NCI-H524 (cell line): ENCODE data around the gene NUP42.
A peak's percentile ranks its signal among the peaks of the same experiment; 100 is the strongest.
"Not testable (repeated sequence)": the region's sequence is repeated elsewhere in the genome, so short reads cannot be mapped to it uniquely, and the experiment has no call there.

ENCODE experiments used
- DNase-seq, 2 experiments: peaks; one replicate each; lab custom pipeline; 2025; lab: John Stamatoyannopoulos, UW

Gene NUP42

GRCh38 chr7:23205577-23205908 lies 23.7 kb downstream of the NUP42 start:
- DNase-seq: no peak

- no peak for DNase-seq
Measured at GRCh38 chr7:23205909-23206767, 24.3 kb downstream of the NUP42 start.

DNA sequence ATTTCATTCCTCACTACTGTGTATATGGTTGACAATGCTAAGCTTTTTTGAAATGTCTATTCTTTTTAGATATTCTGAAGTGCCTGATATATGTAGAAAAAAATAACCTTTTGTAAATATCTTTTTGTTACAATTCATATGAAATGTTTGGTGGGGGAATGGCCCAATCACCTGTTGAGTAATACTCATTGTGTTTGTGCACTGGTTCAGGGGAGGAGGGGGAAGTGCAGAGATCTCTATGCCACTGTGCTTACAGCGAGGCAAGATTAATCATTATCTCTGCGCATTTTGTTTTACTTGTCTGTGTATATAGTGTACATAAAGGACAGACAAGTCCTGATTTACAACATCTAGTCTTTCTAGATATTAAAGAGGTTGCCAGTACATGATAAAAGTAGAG lies 25.2 kb downstream of the NUP42 start:
- no peak for DNase-seq

DNA sequence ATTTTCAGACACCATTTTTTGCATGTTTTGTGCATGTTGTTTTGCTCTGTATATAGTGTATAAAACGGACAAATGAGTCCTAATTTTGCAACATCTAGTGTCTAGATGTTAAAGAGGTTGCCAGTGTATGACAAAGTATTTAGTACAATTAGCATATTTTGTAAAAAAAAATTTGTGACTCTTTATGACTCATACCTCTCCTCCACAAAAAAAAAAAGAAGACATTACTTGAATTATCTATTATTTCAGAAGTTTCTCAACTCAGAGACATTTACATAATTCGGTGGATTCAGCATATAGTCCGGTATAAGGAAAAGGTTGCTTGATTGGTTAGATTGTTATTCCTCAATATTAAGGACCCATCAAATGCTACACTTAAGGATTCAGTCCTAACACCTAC lies 26.0 kb downstream of the NUP42 start:
- DNase-seq: no peak

DNA sequence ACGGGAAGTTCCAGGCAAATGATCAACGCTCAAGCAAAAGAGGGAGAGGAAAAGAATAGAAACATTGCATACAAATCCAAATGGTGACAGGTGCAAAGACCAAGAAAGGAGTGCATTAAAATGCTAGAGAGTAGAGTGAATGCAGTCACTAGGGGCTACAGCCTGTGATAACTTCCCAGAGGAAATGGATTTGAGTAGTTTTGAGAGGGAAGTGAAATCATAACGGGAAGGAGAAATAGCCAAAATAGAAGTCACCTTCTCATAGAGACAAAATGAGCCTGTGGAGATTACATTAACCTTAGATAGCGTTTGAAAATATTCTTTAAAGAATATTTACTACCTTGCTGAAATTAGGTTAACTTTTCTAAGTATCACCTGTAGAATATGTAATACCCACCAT lies 26.5 kb downstream of the NUP42 start:
- no peak for DNase-seq

- no peak for DNase-seq
Measured at GRCh38 chr7:23210506-23210905, 28.7 kb downstream of the NUP42 start.

- DNase-seq: no peak
Measured at GRCh38 chr7:23211589-23211988, 29.7 kb downstream of the NUP42 start.

- no peak for DNase-seq
Measured at GRCh38 chr7:23212395-23212794, 30.5 kb downstream of the NUP42 start.

DNA sequence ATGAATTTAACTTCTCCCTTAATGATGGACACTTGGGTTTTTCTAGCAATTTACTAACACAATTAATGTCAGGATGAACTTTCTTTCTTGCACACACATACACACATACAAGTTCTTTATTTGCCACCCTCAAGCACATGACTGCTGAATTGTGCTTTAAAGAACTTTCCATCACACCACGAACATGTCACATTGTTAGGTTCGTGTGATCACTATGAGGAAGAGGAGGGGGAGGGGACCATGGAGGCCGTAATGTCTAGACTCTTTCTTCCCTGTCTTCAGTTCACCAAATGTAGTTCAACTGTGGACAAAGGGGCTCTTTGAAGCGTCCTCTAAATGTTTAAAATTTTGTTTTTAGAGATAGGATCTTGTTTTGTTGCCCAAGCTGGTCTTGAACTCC lies 31.0 kb downstream of the NUP42 start:
- no peak for DNase-seq

DNA sequence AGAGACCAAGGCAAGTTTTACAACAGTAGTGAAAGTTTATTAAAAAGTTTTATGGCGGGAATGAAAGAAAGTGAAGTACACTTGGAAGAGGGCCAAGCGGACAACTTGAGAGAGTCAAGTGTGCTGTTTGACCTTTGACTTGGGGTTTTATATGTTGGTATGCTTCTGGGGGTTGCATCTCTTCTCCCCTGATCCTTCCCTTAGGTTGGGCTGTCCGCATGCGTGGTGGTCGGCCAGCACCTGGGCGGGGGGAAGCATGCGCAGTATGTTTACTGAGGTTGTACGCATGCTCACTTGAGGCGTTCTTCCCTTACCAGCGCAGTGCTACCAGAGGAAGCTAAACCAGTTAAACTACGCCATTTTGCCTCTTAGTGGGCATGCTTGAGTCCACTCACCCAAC lies 31.9 kb downstream of the NUP42 start:
- no peak for DNase-seq

GRCh38 chr7:23214423-23214822 lies 32.6 kb downstream of the NUP42 start:
- DNase-seq: no peak

DNA sequence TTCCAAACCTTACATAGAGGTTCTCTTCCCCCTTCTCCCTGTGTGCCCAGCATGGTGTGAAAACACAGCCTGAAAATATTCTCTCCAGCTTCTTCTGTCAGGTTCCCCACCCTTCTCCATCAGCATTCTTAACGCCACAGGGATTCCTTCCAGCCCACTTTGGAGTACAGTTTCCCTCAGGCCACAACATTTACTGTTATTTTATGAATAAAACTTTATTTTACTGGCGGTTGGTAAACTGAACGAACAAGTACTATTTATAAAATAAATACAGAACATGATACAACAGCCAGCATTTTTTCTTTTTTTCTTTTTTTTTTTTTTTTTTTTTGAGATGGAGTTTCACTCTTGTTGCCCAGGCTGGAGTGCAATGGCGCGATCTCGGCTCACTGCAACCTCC lies 33.1 kb downstream of the NUP42 start:
- no peak for DNase-seq

- no peak for DNase-seq
Measured at GRCh38 chr7:23216021-23216420, 34.2 kb downstream of the NUP42 start.

DNA sequence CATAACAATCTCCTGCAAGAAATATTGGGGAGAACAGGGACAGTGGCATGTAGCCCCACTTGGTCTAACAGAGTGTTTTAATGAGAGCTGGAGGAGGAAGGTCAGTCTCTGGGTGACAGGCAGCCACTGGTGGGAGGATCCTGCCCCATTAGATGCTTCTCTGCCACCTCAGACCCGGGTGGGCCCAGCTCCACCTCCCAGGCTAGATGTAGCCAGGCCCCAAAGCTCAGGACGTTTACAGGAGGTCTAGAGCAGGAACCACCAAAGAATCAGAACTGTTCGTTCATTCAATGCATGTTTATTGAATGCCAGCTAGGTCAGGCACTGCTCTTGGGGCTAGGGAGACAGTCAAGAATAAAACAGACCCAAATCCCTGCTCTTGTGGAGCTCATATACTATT lies 36.3 kb downstream of the NUP42 start:
- DNase-seq: no peak

DNA sequence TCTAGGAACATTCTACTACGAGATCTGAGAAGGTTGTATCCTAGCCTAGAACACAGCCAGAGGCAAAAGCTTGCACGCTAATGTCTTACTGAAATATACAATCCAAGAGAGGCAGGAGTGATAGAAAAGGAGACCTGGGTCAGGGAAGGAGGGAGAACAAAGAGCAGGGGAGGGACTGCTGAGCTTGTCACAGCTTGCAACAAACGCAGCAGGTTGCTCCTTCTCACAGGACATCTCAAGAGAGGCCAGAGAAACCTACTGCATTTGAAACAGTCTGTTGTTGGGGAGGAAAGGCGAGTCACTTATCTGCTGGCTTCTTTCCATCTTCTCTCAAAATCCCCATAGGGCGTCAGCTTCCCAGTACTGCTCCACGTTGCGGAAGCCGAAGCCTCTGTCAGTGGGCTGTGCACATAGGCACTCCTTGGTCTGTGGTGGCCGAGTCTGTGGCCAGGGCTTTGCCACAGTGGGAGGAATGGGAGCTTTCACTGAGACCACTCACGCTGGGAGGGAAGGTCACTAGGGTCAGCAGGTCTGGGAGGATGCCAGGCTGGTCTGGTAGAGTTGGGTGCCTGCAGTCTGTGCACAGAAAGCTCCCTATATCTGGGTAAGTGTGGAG lies 39.0 kb downstream of the NUP42 start:
- no peak for DNase-seq

DNA sequence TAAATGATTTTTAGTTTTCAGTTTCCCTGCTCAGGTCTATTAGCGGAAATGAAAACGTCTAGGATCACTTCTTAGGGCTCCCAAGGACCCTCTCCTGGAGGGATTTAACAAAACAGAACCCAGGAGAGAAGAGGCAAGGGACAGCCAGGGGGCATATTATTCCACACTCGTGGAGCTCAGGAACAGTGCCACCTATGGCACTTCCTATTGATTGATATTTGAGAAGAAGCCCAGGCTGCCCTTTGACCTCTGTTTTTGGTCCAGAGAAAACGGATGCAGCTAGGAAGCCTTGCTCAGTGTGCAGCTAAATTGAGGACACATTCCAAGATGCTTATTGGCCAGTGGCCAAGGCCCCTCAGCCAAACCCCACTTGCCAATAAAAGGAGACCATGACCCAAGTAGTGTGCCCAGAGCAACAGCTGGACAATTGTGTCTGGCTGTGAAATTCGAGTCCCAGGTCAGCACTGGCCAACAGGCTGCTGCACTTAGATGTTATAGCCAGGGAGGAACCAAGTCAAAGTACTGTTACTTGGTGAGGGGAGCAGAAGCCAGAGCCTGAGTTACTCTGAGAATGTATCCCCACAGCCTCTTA lies 40.7 kb downstream of the NUP42 start:
- DNase-seq: no peak

GRCh38 chr7:23224364-23224763 lies 42.5 kb downstream of the NUP42 start:
- not testable (repeated sequence) for DNase-seq

DNA sequence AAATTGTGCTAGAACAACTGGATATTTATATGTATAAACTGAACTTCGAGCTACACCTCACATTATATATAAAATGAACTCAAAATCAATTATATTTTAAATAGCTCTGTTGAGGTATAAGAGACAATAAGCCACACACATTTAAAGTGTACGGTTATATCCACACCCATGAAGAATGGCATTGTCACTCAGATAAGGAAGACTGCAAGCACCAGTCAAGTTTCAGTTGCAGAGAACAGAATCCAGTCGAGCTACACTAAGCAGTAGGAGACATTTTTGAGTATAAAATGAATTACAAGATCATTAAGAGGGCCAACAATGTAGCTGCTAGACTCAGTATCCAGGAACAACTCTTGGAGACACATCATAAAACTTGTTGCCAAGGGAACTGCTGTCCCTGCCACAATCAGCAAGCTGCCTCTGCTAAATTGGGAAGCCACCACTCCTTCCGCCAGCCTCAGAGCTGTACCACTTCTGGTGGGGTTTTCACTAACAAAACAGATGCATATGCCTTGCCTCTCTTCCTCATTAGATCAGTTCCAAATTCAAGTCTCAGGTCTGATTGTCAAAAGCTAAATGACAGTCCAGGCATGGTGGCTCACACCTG lies 45.1 kb downstream of the NUP42 start:
- DNase-seq: no peak

- DNase-seq: no peak
Measured at GRCh38 chr7:23228412-23228811, 46.6 kb downstream of the NUP42 start.

GRCh38 chr7:23230641-23231101 lies 48.8 kb downstream of the NUP42 start:
- DNase-seq: peak in 1 of 2 experiments; percentile 54

- DNase-seq: no peak
Measured at GRCh38 chr7:23232966-23233365, 51.1 kb downstream of the NUP42 start.

DNA sequence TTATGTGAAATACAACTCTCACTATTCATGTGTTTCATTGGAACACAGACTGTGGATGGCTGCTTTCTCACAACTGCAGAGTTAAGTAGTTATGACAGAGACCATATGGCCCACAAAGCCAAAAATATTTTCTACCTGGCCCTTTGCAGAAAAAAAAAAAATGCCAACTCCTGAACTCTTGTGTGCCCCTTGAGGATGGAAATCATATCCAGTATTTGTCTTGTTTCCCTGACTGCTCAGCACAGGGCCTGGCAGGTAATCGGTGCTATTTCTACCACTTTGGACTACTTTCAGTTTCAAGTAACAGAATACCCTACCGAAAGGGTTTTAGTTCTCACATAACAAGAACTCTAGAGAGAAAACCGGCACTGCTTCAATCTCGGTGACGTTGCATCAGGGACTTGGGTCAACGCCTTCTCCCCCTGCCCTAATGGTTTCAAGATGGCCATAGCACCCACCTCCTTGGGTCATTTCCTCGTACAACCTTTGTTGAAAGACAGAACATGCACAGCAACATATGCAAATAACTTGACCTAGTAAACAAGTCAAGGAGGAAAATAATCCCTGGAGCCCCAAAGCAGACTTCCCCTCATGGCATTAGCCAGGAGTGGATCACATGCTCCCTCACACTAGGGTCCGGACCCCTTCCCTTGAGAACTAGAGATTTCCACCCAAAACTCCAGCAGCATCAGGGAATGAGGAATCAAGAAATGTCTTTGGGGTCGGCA lies 52.9 kb downstream of the NUP42 start:
- DNase-seq: peak in 1 of 2 experiments; percentile 39
